T-cell (primary cell): ENCODE measurements around the gene MOK. TPM values are rescaled to one million over a fixed set of nuclear protein-coding genes. Genes with fewer than 3 reads are reported as not detected.

Experiments
- ATAC-seq, 4 experiments: fragments of 200-7000 bp in 3 of 4; fragments of 150-1000 bp in 1 of 4; cut with Tn5 transposase; replicated peaks in 1 of 4; 1 replicate in 3 of 4; 2 replicates in 1 of 4; pipeline ENCODE4 v1.10.0; 2021; ENCODE audit warnings: moderate library complexity in 3 of 4, mild to moderate bottlenecking in 2 of 4, moderate number of reproducible peaks in 1 of 4
- CTCF ChIA-PET, 2 donors: fragments of 300-600 bp; sonication (Branson Sonifier 250); formaldehyde crosslinking; loops; one replicate each; lab custom pipeline; 2022; ENCODE audit warnings: antibody characterized with exemption in 2 of 2; lab: Charles Lee
- POLR2A ChIA-PET, 2 donors: fragments of 300-600 bp; sonication (Branson Sonifier 250); formaldehyde crosslinking; loops; one replicate each; lab custom pipeline; 2022; ENCODE audit warnings: antibody characterized with exemption in 2 of 2; lab: Charles Lee
- DNase-seq, 35 experiments: peaks; one replicate each; pipeline versions ENCODE4 v3.0.0 to v3.0.0-alpha.2; 2013 to 2023
- H3K27ac ChIP-seq: one replicate; pipeline ENCODE4 v1.5.1; 2013; ENCODE audit warnings: low read length
- H3K27me3 ChIP-seq, 2 experiments: replicated peaks in 1 of 2; 1 replicate in 1 of 2; 2 replicates in 1 of 2; pipeline versions ENCODE4 v1.6.1 to v1.7.0; 2013; ENCODE audit warnings: low read length in 1 of 2, mixed read lengths in 1 of 2; ENCODE audit not compliant: control insufficient read depth in 2 of 2, insufficient read depth in 2 of 2; ENCODE audit errors: extremely low read depth in 1 of 2
- H3K36me3 ChIP-seq, 2 donors: 1 replicate in 1 of 2; 2 replicates in 1 of 2; pipeline versions ENCODE4 v1.6.1 to v1.7.0; 2013; ENCODE audit warnings: low read length in 1 of 2; ENCODE audit not compliant: control insufficient read depth in 2 of 2, insufficient read depth in 1 of 2; ENCODE audit errors: extremely low read depth in 1 of 2
- H3K4me1 ChIP-seq, 2 experiments: 1 replicate in 1 of 2; 2 replicates in 1 of 2; pipeline versions ENCODE4 v1.6.1 to v1.7.0; 2013; ENCODE audit warnings: low read length in 2 of 2, mixed read lengths in 1 of 2; ENCODE audit not compliant: insufficient read depth in 2 of 2, control insufficient read depth in 1 of 2; ENCODE audit errors: extremely low read depth in 1 of 2
- H3K4me3 ChIP-seq, 2 donors: 1 replicate in 1 of 2; 2 replicates in 1 of 2; pipeline versions ENCODE4 v1.5.1 to v1.7.0; 2013; ENCODE audit warnings: mild to moderate bottlenecking in 2 of 2, low read length in 1 of 2, moderate library complexity in 1 of 2; ENCODE audit not compliant: control insufficient read depth in 1 of 2; ENCODE audit errors: extremely low read depth in 1 of 2
- H3K9me3 ChIP-seq: 2 replicates; pipeline ENCODE4 v1.7.0; 2013
- H3K27ac Mint-ChIP-seq, 2 donors: one replicate each; pipeline ENCODE4 v1.8.0; 2020 to 2021; ENCODE audit warnings: mild to moderate bottlenecking in 2 of 2, mixed read lengths in 2 of 2
- H3K27me3 Mint-ChIP-seq, 2 donors: one replicate each; pipeline ENCODE4 v1.8.0; 2021 to 2022; ENCODE audit warnings: mixed read lengths in 2 of 2
- H3K36me3 Mint-ChIP-seq: one replicate; pipeline ENCODE4 v1.8.0; 2021; ENCODE audit warnings: mixed read lengths
- H3K4me1 Mint-ChIP-seq, 3 donors: one replicate each; pipeline ENCODE4 v1.8.0; 2020 to 2022; ENCODE audit warnings: mixed read lengths in 3 of 3, mild to moderate bottlenecking in 1 of 3
- H3K4me3 Mint-ChIP-seq, 3 donors: one replicate each; pipeline ENCODE4 v1.8.0; 2020 to 2022; ENCODE audit warnings: mild to moderate bottlenecking in 3 of 3, mixed read lengths in 3 of 3, moderate library complexity in 3 of 3
- H3K9me3 Mint-ChIP-seq, 3 donors: one replicate each; pipeline ENCODE4 v1.8.0; 2020 to 2022; ENCODE audit warnings: mixed read lengths in 3 of 3
- WGBS: methylation state at CpG from one replicate; pipeline ENCODE4 v1.1.5; 2013; ENCODE audit warnings: missing lambda C conversion rate; ENCODE audit not compliant: insufficient coverage; 5-methylcytosine and 5-hydroxymethylcytosine counted together
- total RNA-seq, 35 experiments: library from RNA in 6 of 35; stranded (reverse) in 6 of 35; fragments of 120-200 nt in 1 of 35; gene quantifications; one replicate each; pipeline versions ENCODE4 v1.2.1 to v1.2.4 and lab custom pipeline; 2013 to 2026

MOK gene
- total RNA-seq, 5 donors from 2014 or later (not counting 1 experiment from before 2014, with no cell fraction given) = 0.77 to 4.1 (median 1.9) TPM

DNA sequence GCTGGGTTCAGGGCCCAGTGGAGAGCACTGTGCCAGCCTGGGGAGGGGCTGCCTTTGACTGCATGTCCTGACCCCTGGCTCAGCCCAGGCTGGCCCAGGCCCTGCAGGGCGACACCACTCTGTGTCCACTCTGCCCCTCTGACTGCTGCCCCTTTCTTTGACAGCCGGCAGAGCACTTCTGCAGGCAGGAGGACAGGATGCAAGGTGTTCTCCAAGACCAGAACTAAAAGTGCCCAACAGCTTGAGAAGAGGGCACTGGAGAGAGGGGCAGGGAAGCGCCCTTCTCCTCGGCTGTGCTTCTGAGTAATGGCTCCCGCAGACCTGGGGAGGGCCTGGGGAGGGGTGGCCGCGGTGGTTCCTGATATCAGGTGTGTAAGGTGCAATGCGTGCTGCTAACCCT is 92.6 kb downstream of the MOK start:
- H3K27ac ChIP-seq = no peak overlapping the region
- no peaks in the 10 kb centered on the region for H3K27me3 ChIP-seq
- no peak for DNase-seq
- H3K4me1 ChIP-seq = no peaks in the 10 kb centered on the region
- H3K4me1 Mint-ChIP-seq = no peaks in the 10 kb centered on the region
- H3K27ac Mint-ChIP-seq = no peak overlapping the region
- no peak overlapping the region for H3K4me3 Mint-ChIP-seq
- no peaks in the 10 kb centered on the region for H3K27me3 Mint-ChIP-seq
- H3K9me3 ChIP-seq = no peaks in the 10 kb centered on the region
- ATAC-seq = no peak
- ChIA-PET POLR2A (no interaction called here), CTCF (no interaction called here)
- WGBS = 100% methylated on average over 4 of the region's 8 CpGs
- H3K36me3 Mint-ChIP-seq = peaks cover 26% of the 10 kb centered on the region
- H3K36me3 ChIP-seq = peaks cover 20 to 46% of the 10 kb centered on the region in 2 donors
- H3K9me3 Mint-ChIP-seq = no peaks in the 10 kb centered on the region
- no peak overlapping the region for H3K4me3 ChIP-seq

DNA sequence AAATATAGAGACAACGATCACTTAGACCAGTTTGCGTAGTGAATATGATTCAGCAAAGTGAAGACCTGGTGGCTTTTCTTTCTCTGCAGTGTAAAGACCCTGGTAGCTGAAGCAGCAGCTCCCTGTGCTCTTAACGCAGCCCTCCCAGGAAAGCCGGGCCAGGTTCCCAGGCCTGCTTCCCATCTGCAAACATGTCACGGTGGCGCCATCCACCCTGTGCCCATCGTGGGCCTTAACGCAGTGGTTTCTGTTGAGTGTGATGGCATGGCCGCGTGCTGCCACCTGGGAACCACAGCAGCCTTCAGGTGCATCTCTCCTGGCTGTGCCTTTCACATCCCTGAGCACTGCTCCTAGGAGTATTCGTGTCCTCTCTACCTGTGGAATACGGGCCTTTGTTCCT is 93.7 kb downstream of the MOK start:
- no peak for DNase-seq
- H3K36me3 ChIP-seq = peaks cover 20 to 53% of the 10 kb centered on the region in 2 donors
- H3K4me3 Mint-ChIP-seq = no peak overlapping the region
- WGBS = 96% methylated on average over 10 of the region's 12 CpGs
- no peaks in the 10 kb centered on the region for H3K4me1 ChIP-seq
- peaks cover 33% of the 10 kb centered on the region for H3K36me3 Mint-ChIP-seq
- POLR2A ChIA-PET = no interaction called here
- no peaks in the 10 kb centered on the region for H3K4me1 Mint-ChIP-seq
- no peaks in the 10 kb centered on the region for H3K9me3 ChIP-seq
- no peak for ATAC-seq
- H3K27me3 Mint-ChIP-seq = no peaks in the 10 kb centered on the region
- no peak overlapping the region for H3K4me3 ChIP-seq
- no peaks in the 10 kb centered on the region for H3K9me3 Mint-ChIP-seq
- CTCF ChIA-PET = no interaction called here
- H3K27ac Mint-ChIP-seq = no peak overlapping the region
- no peaks in the 10 kb centered on the region for H3K27me3 ChIP-seq
- no peak overlapping the region for H3K27ac ChIP-seq

DNA sequence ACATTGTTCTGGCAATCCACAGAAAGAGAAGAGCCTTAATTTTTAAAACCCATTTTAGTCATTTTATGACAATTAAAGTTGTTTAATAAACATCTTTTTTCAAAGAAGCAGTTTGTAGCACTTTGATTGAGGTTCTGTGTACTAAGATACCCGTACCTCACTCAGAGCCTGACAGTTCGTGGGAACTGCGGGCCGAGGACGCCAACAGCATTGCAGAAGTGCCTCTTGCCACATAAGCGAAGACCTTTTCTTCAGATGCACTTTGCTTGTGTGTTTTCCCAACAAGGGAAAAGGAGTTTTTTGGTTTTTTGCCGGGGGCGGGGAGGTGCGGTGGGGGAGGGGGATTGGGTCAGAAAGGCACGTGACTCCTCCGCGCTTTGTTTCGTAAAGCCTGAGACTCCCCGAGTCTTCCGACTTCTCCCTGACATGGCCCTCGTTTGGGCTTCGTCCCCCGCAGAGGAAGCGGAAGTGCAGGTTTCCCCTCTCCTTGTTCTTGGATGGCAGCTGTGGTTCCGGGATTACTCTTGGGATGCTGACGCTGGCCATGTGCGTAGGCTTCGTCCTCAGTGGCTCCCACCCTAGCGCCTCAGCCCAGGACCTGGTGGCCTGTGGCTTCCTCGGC is 94.4 kb downstream of the MOK start:
- Histone ChIP-seq H3K27ac (no peak overlapping the region), H3K9me3 (no peaks in the 10 kb centered on the region), H3K4me1 (no peaks in the 10 kb centered on the region), H3K36me3 (peaks cover 20 to 57% of the 10 kb centered on the region in 2 donors), H3K4me3 (no peak overlapping the region), H3K27me3 (no peaks in the 10 kb centered on the region)
- WGBS = 97% methylated on average over 15 of the region's 25 CpGs
- no peak for DNase-seq
- POLR2A ChIA-PET = no interaction called here
- no peak overlapping the region for H3K27ac Mint-ChIP-seq
- peaks cover 37% of the 10 kb centered on the region for H3K36me3 Mint-ChIP-seq
- no peaks in the 10 kb centered on the region for H3K27me3 Mint-ChIP-seq
- no peak overlapping the region for H3K4me3 Mint-ChIP-seq
- ATAC-seq = no peak
- H3K4me1 Mint-ChIP-seq = peaks cover 0 to 1% (median 0%) of the 10 kb centered on the region in 3 donors
- H3K9me3 Mint-ChIP-seq = no peaks in the 10 kb centered on the region
- CTCF ChIA-PET = no interaction called here

DNA sequence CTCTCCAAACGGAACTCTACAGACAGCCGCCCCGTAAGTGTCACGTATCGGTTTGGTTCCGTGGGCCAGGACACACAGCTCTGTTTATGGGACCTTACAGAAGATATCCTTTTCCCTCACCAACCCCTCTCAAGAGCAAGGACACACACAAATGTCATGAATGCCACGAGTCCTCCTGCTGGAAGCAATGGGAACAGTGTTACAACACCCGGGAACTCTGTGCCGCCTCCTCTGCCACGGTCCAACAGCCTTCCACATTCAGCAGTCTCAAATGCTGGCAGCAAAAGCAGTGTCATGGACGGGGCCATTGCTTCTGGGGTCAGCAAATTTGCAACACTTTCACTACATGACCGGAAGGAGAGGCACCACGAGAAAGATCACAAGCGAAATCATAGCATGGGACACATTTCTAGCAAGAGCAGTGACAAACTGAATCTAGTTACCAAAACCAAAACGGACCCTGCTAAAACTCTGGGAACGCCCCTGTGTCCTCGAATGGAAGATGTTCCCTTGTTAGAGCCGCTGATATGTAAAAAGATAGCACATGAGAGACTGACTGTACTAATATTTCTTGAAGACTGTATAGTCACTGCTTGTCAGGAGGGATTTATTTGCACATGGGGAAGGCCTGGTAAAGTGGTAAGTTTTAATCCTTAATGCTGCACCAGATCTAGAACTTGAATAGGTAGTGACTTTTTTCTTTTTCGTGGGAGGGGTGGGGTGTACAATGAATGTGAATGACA is 95.6 kb downstream of the MOK start:
- Histone ChIP-seq H3K4me1 (no peaks in the 10 kb centered on the region), H3K27me3 (no peaks in the 10 kb centered on the region), H3K27ac (no peak overlapping the region), H3K36me3 (peaks cover 17 to 65% of the 10 kb centered on the region in 2 donors), H3K4me3 (no peak overlapping the region), H3K9me3 (no peaks in the 10 kb centered on the region)
- CTCF ChIA-PET = no interaction called here
- DNase-seq = no peak
- Mint-ChIP-seq H3K4me1 (peaks cover 0 to 3% (median 1%) of the 10 kb centered on the region in 3 donors), H3K9me3 (no peaks in the 10 kb centered on the region), H3K36me3 (peaks cover 41% of the 10 kb centered on the region), H3K27ac (no peak overlapping the region), H3K4me3 (no peak overlapping the region), H3K27me3 (no peaks in the 10 kb centered on the region)
- WGBS = 96% methylated on average over 17 of the region's 19 CpGs
- POLR2A ChIA-PET = no interaction called here
- no peak for ATAC-seq

DNA sequence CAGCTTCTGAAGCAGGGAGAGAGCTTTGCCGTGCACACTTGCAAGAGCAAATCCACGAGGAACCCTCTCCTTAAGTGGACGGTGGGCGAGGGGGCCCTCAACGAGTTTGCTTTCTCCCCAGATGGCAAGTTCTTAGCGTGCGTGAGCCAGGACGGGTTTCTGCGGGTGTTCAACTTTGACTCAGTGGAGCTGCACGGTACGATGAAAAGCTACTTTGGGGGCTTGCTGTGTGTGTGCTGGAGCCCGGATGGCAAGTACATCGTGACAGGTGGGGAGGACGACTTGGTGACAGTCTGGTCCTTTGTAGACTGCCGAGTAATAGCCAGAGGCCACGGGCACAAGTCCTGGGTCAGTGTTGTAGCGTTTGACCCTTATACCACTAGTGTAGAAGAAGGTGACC is 96.2 kb downstream of the MOK start:
- no peaks in the 10 kb centered on the region for H3K27me3 ChIP-seq
- H3K4me1 Mint-ChIP-seq = peaks cover 0 to 7% (median 3%) of the 10 kb centered on the region in 3 donors
- H3K36me3 ChIP-seq = peaks cover 14 to 71% of the 10 kb centered on the region in 2 donors
- no peak for DNase-seq
- WGBS = over 99% methylated on average over 16 of the region's 17 CpGs
- POLR2A ChIA-PET = no interaction called here
- H3K27me3 Mint-ChIP-seq = no peaks in the 10 kb centered on the region
- H3K4me3 ChIP-seq = no peak overlapping the region
- H3K4me3 Mint-ChIP-seq = no peak overlapping the region
- peaks cover 44% of the 10 kb centered on the region for H3K36me3 Mint-ChIP-seq
- no peak overlapping the region for H3K27ac Mint-ChIP-seq
- no peaks in the 10 kb centered on the region for H3K9me3 Mint-ChIP-seq
- H3K27ac ChIP-seq = no peak overlapping the region
- H3K9me3 ChIP-seq = no peaks in the 10 kb centered on the region
- ATAC-seq = no peak
- peaks cover 0 to 2% of the 10 kb centered on the region in 2 experiments for H3K4me1 ChIP-seq
- CTCF ChIA-PET = no interaction called here

DNA sequence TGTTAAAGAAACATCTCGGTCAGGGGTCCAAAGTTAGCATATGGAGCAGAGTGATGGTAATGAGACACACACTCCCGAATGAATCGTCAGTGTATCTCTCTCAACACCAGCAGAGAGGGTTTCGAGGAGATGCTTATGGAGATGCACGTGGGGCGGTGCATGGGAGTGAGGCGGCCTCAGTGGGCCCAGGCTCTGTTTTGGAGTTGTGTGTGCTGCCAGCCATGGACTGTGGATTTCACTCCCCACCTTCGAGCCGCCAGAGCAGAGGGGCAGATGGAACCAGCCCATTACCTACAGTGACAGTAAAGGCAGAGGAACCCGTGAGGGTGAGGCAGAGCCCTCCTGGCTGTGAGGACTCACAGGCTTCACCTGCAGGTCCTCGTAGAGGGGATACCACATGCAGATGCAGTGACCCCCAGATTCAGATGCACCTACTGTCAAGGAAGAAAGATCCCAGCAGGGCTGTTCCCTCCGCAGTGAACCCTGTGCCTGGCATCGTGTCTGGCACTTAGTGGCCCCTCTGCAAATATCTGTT is 97.1 kb downstream of the MOK start:
- Histone ChIP-seq H3K9me3 (no peaks in the 10 kb centered on the region), H3K4me1 (peaks cover 0 to 2% of the 10 kb centered on the region in 2 experiments), H3K27me3 (peaks cover 0 to 2% of the 10 kb centered on the region in 2 experiments), H3K4me3 (no peak overlapping the region), H3K27ac (no peak overlapping the region), H3K36me3 (peaks cover 11 to 77% of the 10 kb centered on the region in 2 donors)
- Mint-ChIP-seq H3K4me1 (peaks cover 0 to 9% (median 3%) of the 10 kb centered on the region in 3 donors), H3K27me3 (no peaks in the 10 kb centered on the region), H3K9me3 (no peaks in the 10 kb centered on the region), H3K4me3 (no peak overlapping the region), H3K27ac (no peak overlapping the region), H3K36me3 (peaks cover 44% of the 10 kb centered on the region)
- ATAC-seq (no peak), DNase-seq (no peak)
- 93% methylated on average over 7 of the region's 13 CpGs for WGBS
- POLR2A ChIA-PET = no interaction called here
- CTCF ChIA-PET = no interaction called here
